Activated T-cell treated with anti-CD3 and anti-CD28 coated beads for 24 hours (primary cell): Measurements from ENCODE around the gene PSAT1.

Source experiments
- DNase-seq: peaks from one replicate; pipeline ENCODE4 v3.0.0-alpha.2; 2020; ENCODE audit warnings: low read depth

The PSAT1 gene

GRCh38 chr9:78365748-78366697 lies 69.1 kb downstream of the PSAT1 start:
- no peak for DNase-seq

- no peak for DNase-seq
These were observed 69.9 kb downstream of the PSAT1 start for GRCh38 chr9:78366827-78367226.

GRCh38 chr9:78368236-78368635 lies 71.3 kb downstream of the PSAT1 start:
- DNase-seq: no peak

- peak; percentile 24 for DNase-seq
These were observed 72.8 kb downstream of the PSAT1 start for GRCh38 chr9:78369639-78370219.

GRCh38 chr9:78370991-78371390 lies 74.1 kb downstream of the PSAT1 start:
- DNase-seq: no peak

- no peak for DNase-seq
These were observed 75.1 kb downstream of the PSAT1 start for GRCh38 chr9:78371981-78372380.
